HG03378 (cell line): Measurements from ENCODE around the gene GABRR1.
"Not testable (repeated sequence)": the region's sequence is repeated elsewhere in the genome, so short reads cannot be mapped to it uniquely, and the experiment has no call there.

Source experiments
- ATAC-seq: cut with Tn5 transposase; IDR thresholded peaks from one replicate; pipeline ENCODE4 v1.9.1; 2021; ENCODE audit warnings: mild to moderate bottlenecking, moderate library complexity; ENCODE audit not compliant: unreplicated experiment

The GABRR1 gene

GRCh38 chr6:89161326-89162046, 55.7 kb downstream of the GABRR1 start:
- no peak for ATAC-seq

- ATAC-seq = no peak
These were observed 56.6 kb downstream of the GABRR1 start for GRCh38 chr6:89160331-89161092.

- no peak for ATAC-seq
These were observed 63.0 kb downstream of the GABRR1 start for GRCh38 chr6:89154131-89154530.

- no peak for ATAC-seq
These were observed 69.0 kb downstream of the GABRR1 start for GRCh38 chr6:89148016-89148750.

GRCh38 chr6:89146718-89147700, 70.1 kb downstream of the GABRR1 start:
- ATAC-seq = peak; percentile 17

- peak; percentile 49 for ATAC-seq
These were observed 71.0 kb downstream of the GABRR1 start, which contains the start of gene PM20D2 for GRCh38 chr6:89145956-89146717. PM20D2 (plus strand) TSS chr6:89146055; CDS start chr6:89146145, 90 bp downstream.

GRCh38 chr6:89145091-89145955, 71.8 kb downstream of the GABRR1 start:
- peak; percentile 71 for ATAC-seq

- peak; percentile 42 for ATAC-seq
These were observed 72.7 kb downstream of the GABRR1 start for GRCh38 chr6:89144354-89144906.

- no peak for ATAC-seq
These were observed 76.6 kb downstream of the GABRR1 start for GRCh38 chr6:89140347-89141156.

- ATAC-seq = no peak
These were observed 77.4 kb downstream of the GABRR1 start for GRCh38 chr6:89139509-89140346.

- no peak for ATAC-seq
These were observed 79.0 kb downstream of the GABRR1 start for GRCh38 chr6:89138173-89138572.

- ATAC-seq = no peak
These were observed 82.4 kb downstream of the GABRR1 start for GRCh38 chr6:89134723-89135122.

GRCh38 chr6:89133981-89134380, 83.2 kb downstream of the GABRR1 start:
- no peak for ATAC-seq

- ATAC-seq = no peak
These were observed 85.1 kb downstream of the GABRR1 start for GRCh38 chr6:89132057-89132456.

GRCh38 chr6:89131599-89131998, 85.6 kb downstream of the GABRR1 start:
- ATAC-seq = no peak

GRCh38 chr6:89128256-89128671, 88.9 kb downstream of the GABRR1 start:
- ATAC-seq = not testable (repeated sequence)
